Brain microvascular endothelial cell (primary cell): ENCODE results near the gene PRKCB.

ENCODE experiments used
- DNase-seq: peaks from one replicate; pipeline ENCODE4 v3.0.0-alpha.2; 2020
- H3K27ac ChIP-seq: fragments of 250-450 bp; sonication (Bioruptor Pico); 2 replicates; pipeline ENCODE4 v1.5.1; 2020; ENCODE audit warnings: mild to moderate bottlenecking, moderate library complexity
- H3K27me3 ChIP-seq: fragments of 250-450 bp; sonication (Bioruptor Pico); replicated peaks from 2 replicates; pipeline ENCODE4 v1.5.1; 2020; ENCODE audit warnings: mild to moderate bottlenecking
- H3K36me3 ChIP-seq: fragments of 250-450 bp; sonication (Bioruptor Pico); replicated peaks from 2 replicates; pipeline ENCODE4 v1.5.1; 2020; ENCODE audit warnings: mild to moderate bottlenecking
- H3K4me3 ChIP-seq: 2 replicates; pipeline ENCODE4 v1.5.1; 2011; ENCODE audit warnings: low read depth, mild to moderate bottlenecking, control low read depth, low read length, moderate library complexity
- in situ Hi-C: cut with HindIII; loops from 2 replicates; pipeline ENCODE4 v1.10.0; 2017; ENCODE audit warnings: low sequenced_read_pairs, low pct_ligation_motif_present
- TF ChIP-seq, protein P1 (sequence below): IDR thresholded peaks from 2 replicates; pipeline ENCODE4 v1.5.1; 2011; ENCODE audit warnings: low read depth, mild to moderate bottlenecking, moderate library complexity, low read length, control low read depth, inconsistent platforms; ENCODE audit errors: missing control alignments

PRKCB gene

DNA sequence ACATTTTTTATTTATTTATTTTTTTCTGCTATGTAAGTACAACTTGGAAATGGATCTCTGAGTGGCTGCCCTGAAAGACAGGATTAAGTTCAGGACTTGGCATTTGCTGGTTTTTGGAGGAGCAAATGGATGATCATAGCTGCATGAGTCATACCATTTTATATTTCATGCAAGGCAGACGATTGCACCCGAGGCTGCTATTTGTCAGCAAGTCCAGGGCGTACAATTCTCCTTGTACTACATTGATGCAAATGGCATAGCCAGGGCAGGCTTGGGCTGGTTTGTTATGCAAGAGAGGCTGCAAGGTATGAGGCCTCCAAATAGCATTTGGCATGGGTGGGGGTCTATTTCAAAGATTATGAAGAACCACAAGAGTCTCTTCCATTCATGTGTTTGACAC, 339.2 kb downstream of the PRKCB start:
- TF ChIP-seq, protein P1, sequence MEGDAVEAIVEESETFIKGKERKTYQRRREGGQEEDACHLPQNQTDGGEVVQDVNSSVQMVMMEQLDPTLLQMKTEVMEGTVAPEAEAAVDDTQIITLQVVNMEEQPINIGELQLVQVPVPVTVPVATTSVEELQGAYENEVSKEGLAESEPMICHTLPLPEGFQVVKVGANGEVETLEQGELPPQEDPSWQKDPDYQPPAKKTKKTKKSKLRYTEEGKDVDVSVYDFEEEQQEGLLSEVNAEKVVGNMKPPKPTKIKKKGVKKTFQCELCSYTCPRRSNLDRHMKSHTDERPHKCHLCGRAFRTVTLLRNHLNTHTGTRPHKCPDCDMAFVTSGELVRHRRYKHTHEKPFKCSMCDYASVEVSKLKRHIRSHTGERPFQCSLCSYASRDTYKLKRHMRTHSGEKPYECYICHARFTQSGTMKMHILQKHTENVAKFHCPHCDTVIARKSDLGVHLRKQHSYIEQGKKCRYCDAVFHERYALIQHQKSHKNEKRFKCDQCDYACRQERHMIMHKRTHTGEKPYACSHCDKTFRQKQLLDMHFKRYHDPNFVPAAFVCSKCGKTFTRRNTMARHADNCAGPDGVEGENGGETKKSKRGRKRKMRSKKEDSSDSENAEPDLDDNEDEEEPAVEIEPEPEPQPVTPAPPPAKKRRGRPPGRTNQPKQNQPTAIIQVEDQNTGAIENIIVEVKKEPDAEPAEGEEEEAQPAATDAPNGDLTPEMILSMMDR, result no peak
- Histone ChIP-seq H3K27ac (no peak overlapping the region), H3K27me3 (no peaks in the 10 kb centered on the region), H3K36me3 (no peaks in the 10 kb centered on the region), H3K4me3 (no peak overlapping the region)
- in situ Hi-C loops, result no loop called here
- DNase-seq, result no peak

DNA sequence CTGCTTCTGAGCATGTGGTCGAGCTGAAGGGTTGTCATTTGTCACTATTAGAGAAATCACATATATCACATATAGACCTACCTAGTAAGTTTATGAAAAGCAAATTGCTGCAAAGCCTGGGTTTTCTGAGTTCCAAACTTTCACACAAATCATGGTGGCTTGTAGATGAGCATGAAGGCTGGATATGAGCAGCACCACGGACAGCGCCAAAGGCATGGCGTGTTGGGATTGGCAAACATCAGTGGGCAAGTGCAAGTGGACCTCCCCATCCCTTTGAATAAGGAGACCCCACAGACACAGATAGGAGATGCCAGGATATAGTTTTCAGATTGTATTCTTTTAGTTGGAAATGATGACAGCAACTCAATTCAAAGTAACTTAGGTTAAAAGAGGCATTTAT, 342.7 kb downstream of the PRKCB start:
- TF ChIP-seq, protein P1, result no peak
- in situ Hi-C loops, result no loop called here
- no peak overlapping the region for H3K4me3 ChIP-seq
- no peaks in the 10 kb centered on the region for H3K36me3 ChIP-seq
- H3K27me3 ChIP-seq, result no peaks in the 10 kb centered on the region
- H3K27ac ChIP-seq, result no peak overlapping the region
- DNase-seq, result no peak

DNA sequence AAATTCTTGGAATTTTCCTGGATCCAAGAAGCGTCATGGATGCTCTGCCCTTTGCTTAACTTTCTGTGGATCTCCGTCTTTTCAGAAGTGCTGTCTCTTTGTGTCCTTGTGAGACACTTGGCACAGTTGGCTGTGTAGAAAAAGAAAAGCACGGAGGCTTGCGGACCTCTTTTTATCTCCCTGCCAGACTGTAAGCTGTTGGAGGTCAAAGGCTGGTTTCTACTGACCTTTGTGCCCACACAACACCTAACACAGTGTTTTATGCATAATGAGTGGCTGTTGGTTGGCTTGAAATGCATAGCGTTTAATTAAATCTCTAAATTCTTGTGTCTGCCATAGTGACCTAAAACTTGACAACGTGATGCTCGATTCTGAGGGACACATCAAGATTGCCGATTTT, 344.7 kb downstream of the PRKCB start:
- no peak overlapping the region for H3K27ac ChIP-seq
- H3K36me3 ChIP-seq, result no peaks in the 10 kb centered on the region
- no peak for DNase-seq
- no peak overlapping the region for H3K4me3 ChIP-seq
- in situ Hi-C loops, result no loop called here
- TF ChIP-seq, protein P1, result no peak
- H3K27me3 ChIP-seq, result no peaks in the 10 kb centered on the region

DNA sequence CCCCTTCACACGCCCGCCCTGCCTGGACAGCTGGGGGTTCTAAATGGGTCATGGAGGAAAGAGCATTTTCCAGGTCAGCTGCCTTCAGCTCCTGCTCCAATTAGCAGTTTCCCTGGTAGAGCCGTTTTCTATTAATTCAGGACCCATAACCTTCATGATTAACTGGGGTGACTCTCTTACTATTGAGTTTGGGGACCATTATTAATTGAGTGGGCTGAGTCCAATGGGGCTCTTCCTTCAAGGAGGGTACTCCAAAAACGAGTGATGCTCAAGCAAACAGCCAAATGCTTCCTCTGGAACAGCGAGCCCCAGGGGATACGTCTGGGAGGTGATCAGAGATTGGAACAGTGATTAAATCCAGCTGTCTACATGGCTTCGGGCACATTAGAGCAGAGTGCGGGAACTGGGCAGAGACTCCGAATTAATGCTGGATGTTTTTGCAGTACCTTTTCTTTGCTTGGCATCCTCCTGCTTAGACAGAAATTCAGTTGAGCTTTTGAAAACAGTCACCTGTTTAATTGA, 352.3 kb downstream of the PRKCB start:
- Histone ChIP-seq H3K4me3 (no peak overlapping the region), H3K36me3 (no peaks in the 10 kb centered on the region), H3K27me3 (no peaks in the 10 kb centered on the region), H3K27ac (no peak overlapping the region)
- DNase-seq, result no peak
- TF ChIP-seq, protein P1, result no peak
- in situ Hi-C loops, result no loop called here

DNA sequence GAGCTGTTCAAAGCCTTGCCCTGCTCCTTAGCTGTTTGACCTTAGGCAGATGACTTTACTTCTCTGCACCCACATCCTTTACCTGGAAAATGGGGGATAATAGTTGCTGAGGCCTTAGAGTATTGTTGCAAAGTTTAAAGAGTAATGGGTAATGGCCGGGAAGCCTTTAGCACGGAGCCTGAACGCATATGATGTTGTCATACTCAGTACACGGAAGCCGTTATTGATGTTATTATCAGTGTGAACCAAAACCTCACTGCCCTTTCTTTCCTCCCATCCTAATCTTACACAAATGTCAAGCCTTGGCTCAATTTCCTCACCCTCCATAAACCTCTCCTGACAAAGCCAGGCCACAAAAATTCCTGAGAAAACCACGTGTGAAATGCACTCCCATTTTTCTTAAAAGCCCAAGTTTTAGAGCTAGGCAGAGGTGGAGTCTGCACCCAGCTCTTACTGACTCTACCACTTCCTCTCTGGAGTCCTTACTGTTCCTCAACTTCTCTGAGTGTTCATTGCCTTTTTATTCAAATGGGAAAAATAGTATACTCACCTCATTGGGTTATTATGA, 353.1 kb downstream of the PRKCB start:
- H3K36me3 ChIP-seq, result no peaks in the 10 kb centered on the region
- no peak overlapping the region for H3K27ac ChIP-seq
- in situ Hi-C loops, result no loop called here
- DNase-seq, result no peak
- H3K27me3 ChIP-seq, result no peaks in the 10 kb centered on the region
- no peak overlapping the region for H3K4me3 ChIP-seq
- TF ChIP-seq, protein P1, result no peak

DNA sequence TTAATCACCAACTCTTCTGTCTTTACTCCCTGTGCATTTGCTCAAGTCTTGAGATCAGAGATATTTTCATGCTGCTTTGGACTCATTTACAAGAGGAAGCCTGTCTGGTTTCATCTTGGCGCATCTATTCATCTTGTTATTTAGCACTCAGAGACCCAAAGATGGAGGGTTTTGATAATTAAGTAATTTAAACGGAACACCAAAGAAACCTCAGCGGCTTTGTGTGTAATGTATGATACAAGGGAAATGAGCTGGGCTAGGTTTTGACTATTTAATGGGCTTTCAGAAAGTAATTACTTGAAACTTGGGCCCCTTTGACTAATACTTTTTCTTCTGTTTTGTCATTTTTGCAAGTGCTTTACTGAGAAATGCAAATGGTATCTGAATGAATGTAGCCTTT, 354.2 kb downstream of the PRKCB start:
- H3K27ac ChIP-seq, result no peak overlapping the region
- no peak overlapping the region for H3K4me3 ChIP-seq
- in situ Hi-C loops, result no loop called here
- H3K36me3 ChIP-seq, result no peaks in the 10 kb centered on the region
- TF ChIP-seq, protein P1, result no peak
- no peaks in the 10 kb centered on the region for H3K27me3 ChIP-seq
- DNase-seq, result no peak
